OCI-M2 (cell line): ENCODE measurements around the gene LDB3.
"Not testable (repeated sequence)": the region's sequence is repeated elsewhere in the genome, so short reads cannot be mapped to it uniquely, and the experiment has no call there.

Experiments used
- DNase-seq: peaks from one replicate; lab custom pipeline; 2025; ENCODE audit not compliant: unreplicated experiment; lab: John Stamatoyannopoulos, UW

LDB3 gene

DNA sequence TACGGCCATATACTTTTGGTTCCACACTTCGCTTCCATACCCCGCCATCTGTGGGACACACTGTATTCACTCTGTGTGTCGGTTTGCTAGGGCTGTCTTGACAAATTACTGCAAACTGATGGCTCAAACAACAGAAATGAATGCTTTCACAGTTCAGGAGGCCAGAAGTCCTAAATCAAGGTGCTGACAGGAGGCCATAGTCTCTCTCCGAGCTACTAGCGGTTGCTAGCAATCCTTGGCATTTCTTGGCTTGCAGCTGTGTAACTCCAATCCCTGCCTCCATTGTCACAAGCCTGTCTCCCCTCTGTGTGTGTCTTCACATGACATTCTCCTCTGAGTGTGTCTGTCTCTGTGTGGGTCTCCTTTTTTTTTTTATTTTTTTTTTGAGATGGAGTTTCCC is 59.2 kb downstream of the LDB3 start:
- DNase-seq, result no peak

DNA sequence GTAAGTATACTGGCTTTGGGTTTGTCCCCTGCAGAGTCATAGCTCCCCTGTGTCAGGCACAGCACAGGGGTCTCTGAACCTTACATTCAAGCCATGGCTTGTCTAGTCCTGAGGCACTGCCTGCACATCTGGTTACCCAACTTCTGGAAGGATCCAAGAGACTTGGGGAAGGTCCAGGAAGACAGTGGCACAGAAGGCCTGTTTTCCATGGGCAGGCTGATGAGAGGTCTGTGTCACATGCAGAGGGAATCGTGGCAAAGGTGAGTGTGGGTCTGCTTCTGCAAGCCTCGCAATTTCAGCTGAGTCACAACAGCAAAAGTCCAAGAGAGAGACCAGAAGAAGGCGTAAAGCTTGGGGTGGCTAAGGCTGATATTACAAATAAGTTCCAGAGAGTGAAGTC is 59.7 kb downstream of the LDB3 start:
- DNase-seq, result no peak

DNA sequence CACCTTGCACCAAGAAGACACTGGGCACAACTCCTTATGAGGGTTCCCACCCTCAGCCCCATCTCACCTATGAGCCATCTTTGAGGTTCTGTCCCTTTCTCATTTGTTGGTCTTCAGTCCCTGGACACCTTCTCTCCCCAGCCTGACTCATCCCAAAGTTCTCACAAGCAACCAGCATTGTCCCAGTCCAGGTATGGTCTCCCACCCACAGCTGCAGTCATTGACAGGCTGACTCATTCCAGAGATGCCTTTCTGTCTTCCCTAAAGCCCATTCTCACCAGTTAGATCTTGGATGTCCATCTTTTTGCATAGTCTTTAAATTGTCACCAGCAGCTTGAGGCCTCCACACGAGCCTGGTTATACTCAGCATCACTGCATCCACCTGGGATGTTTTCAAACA is 61.4 kb downstream of the LDB3 start:
- DNase-seq, result no peak

GRCh38 chr10:86730227-86730626 is 61.9 kb downstream of the LDB3 start:
- no peak for DNase-seq

GRCh38 chr10:86732771-86733170 is 64.5 kb downstream of the LDB3 start:
- no peak for DNase-seq

DNA sequence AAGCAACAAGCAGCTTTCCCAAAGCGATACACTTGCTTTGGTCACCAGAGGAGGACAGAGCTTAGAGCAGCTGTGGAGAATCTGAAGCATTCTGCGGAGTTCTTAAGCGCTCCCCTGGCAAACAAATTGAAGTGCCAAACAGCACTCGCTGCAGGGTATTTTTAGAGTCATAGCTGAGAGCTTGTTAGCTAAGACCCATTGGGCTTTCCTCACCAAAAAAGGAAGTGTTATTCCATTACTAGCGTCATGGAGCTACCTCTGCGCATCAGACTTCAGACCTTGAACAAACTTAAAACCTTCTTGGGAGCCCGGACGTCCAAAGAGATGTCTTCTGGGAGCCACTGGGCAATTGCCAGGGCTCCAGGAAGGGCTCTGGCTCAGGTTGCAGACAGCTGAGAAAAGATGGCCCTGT is 65.0 kb downstream of the LDB3 start:
- DNase-seq, result no peak

- DNase-seq, result no peak
These were observed 66.1 kb downstream of the LDB3 start for GRCh38 chr10:86734207-86734988.

DNA sequence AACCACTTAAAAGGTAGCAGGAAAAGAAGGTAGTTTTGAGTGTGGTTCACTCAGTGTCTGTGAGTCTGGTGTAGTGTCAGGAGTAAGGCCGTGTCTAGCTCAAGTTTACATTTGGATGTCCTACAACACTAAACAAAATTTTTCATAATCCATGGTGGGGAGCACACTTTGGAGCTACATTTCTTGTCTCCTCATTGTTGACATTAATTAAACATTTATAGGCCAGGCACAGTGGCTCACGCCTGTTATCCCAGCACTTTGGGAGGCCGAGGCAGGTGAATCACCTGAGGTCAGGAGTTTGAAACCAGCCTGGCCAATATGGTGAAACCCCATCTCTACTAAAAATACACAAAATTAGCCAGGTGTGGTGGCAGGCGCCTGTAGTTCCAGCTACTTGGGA is 67.0 kb downstream of the LDB3 start:
- DNase-seq, result not testable (repeated sequence)

- no peak for DNase-seq
These were observed 73.9 kb downstream of the LDB3 start for GRCh38 chr10:86742230-86742629.

GRCh38 chr10:86744067-86744725 is 75.9 kb downstream of the LDB3 start:
- no peak for DNase-seq

- DNase-seq, result no peak
These were observed 79.7 kb downstream of the LDB3 start for GRCh38 chr10:86747796-86748581.

DNA sequence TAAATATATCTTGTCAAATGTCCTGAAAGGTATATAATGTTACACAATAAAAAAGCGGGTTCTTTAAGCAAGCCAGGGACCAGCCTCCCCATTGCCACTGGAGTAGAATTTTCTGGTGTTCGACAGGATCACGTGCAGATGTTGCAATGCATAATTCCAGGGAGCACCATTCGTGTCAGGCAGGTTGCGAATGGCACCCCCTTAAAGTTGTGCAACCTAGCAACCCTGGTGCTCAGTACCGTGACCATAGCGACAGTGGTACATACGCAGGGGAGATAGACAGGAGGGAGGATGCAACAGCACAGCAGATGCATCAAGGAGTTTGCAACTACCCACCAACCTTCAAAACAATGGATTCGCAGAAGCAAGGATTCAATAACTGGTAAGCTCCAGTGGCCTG is 81.5 kb downstream of the LDB3 start:
- no peak for DNase-seq

GRCh38 chr10:86751477-86751876 is 83.2 kb downstream of the LDB3 start:
- DNase-seq, result no peak

DNA sequence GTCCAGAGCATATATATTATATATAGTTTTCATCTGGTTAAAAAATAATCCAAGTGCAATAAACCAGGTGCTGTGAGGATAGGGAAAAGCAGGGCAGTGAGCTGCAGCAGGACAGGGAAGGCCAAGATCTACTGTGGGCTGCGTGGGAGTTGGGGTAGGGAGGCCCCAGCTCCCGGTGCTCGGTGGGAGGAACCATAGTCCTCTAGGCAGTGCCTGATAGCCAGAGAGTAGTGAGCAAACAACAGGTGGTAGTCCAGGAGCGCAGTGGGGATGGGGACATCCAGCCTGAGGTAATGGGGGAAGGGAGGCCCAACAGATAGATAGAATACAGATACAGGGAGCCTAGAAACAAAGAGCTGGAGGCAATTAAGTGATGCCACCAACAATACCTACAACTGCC is 84.0 kb downstream of the LDB3 start:
- no peak for DNase-seq

DNA sequence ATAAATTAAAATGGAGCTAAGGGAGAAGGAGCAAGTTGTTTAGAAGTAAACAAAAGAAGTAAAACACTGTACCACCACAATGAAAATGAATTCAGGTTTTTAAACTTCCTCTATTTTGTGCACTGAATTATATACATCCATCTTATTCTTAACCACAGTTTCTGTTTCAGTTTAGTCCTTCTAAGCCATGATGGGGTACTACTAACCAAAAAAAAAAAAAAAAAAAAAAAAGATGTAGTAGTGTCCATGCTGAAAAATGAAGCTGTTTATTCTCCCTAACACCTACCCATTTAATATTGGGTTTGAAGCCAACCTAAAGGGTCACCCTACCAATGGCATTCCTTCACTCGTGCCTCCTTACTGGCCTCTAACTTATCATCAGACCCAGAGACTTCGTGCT is 84.7 kb downstream of the LDB3 start:
- no peak for DNase-seq

GRCh38 chr10:86753638-86754434 is 85.5 kb downstream of the LDB3 start:
- DNase-seq, result no peak

DNA sequence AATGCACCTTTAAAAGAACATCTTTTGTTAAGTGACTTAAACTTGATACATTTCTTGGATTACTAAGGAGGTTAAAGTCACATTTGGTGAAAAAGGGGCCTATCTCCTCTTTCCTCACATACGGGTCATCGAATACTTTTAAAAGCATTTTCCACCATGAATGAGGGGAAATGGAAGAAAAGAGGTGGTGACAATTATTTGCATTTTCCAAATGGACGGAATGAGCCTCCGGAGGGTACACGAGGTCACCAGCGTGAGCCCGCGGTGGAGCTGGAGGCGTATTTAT is 87.1 kb downstream of the LDB3 start:
- DNase-seq, result no peak

GRCh38 chr10:86755740-86756510 is 87.6 kb downstream of the LDB3 start:
- DNase-seq, result no peak

- no peak for DNase-seq
These were observed 88.3 kb downstream of the LDB3 start, which contains the start of gene BMPR1A for GRCh38 chr10:86756511-86757112. Gene BMPR1A (plus strand): TSS chr10:86756619. CDS start chr10:86876019, 119,400 bp downstream.
